Mucosa of stomach (tissue), 1 donor: ENCODE data around the gene CAMK1.

ENCODE experiments used
- H3K27me3 ChIP-seq: one replicate; pipeline ENCODE4 v1.7.0; 2013; ENCODE audit warnings: mild to moderate bottlenecking, low read length; ENCODE audit not compliant: control insufficient read depth, insufficient read depth
- H3K36me3 ChIP-seq: one replicate; pipeline ENCODE4 v1.7.0; 2013; ENCODE audit warnings: low read length; ENCODE audit not compliant: control insufficient read depth, insufficient read depth
- H3K4me1 ChIP-seq: one replicate; pipeline ENCODE4 v1.7.0; 2013; ENCODE audit warnings: mild to moderate bottlenecking, low read length; ENCODE audit not compliant: control insufficient read depth, insufficient read depth
- H3K4me3 ChIP-seq: one replicate; pipeline ENCODE4 v1.7.0; 2013; ENCODE audit warnings: low read length
- H3K9ac ChIP-seq: one replicate; pipeline ENCODE4 v1.7.0; 2013; ENCODE audit warnings: mild to moderate bottlenecking, low read length, moderate library complexity
- H3K9me3 ChIP-seq: one replicate; pipeline ENCODE4 v1.7.0; 2013; ENCODE audit warnings: mild to moderate bottlenecking, low read length, moderate library complexity; ENCODE audit not compliant: control insufficient read depth
- donor health status: Pancreatic carcinoma.

The CAMK1 gene

GRCh38 chr3:9762871-9763270 lies 6.9 kb downstream of the CAMK1 start:
- Histone ChIP-seq H3K9me3 (no peaks in the 10 kb centered on the region), H3K9ac (no peak overlapping the region), H3K4me3 (no peak overlapping the region), H3K36me3 (peaks cover 3% of the 10 kb centered on the region), H3K4me1 (peaks cover 9% of the 10 kb centered on the region), H3K27me3 (no peaks in the 10 kb centered on the region)

DNA sequence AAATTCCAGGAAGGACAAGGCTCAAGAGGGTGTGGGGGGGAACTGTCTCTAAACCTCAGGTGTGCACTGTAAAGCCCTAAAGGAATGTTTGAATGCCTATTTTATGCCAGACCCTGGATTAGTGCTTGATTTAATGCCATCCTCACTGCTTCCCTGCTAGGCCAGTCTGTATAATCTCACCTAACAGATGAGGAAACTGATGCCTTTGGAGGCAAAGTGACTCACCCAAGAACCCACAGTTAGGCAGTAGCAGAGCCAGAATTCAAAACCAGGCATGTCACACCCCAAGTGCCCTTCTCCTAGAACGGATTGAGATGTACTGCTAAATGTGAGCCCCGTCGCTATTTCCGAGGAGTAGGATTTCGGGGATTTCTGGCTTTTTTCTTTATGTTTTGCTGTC lies 7.8 kb downstream of the CAMK1 start:
- no peaks in the 10 kb centered on the region for H3K27me3 ChIP-seq
- no peak overlapping the region for H3K9ac ChIP-seq
- H3K4me1 ChIP-seq, result peaks cover 1% of the 10 kb centered on the region
- no peak overlapping the region for H3K4me3 ChIP-seq
- H3K36me3 ChIP-seq, result peaks cover 3% of the 10 kb centered on the region
- no peaks in the 10 kb centered on the region for H3K9me3 ChIP-seq

GRCh38 chr3:9760779-9761505 lies 8.8 kb downstream of the CAMK1 start:
- peaks cover 3% of the 10 kb centered on the region for H3K36me3 ChIP-seq
- H3K27me3 ChIP-seq, result no peaks in the 10 kb centered on the region
- no peak overlapping the region for H3K4me3 ChIP-seq

GRCh38 chr3:9757427-9757826 lies 12.3 kb downstream of the CAMK1 start:
- no peak overlapping the region for H3K9ac ChIP-seq
- H3K27me3 ChIP-seq, result no peaks in the 10 kb centered on the region
- no peaks in the 10 kb centered on the region for H3K9me3 ChIP-seq
- H3K4me3 ChIP-seq, result no peak overlapping the region
- H3K36me3 ChIP-seq, result peaks cover 3% of the 10 kb centered on the region
- H3K4me1 ChIP-seq, result peaks cover 5% of the 10 kb centered on the region

More at GRCh38 chr3:9760779-9761505, 8.8 kb downstream of the CAMK1 start:
- H3K9ac ChIP-seq, result no peak overlapping the region
- no peaks in the 10 kb centered on the region for H3K4me1 ChIP-seq
- H3K9me3 ChIP-seq, result no peaks in the 10 kb centered on the region

- Histone ChIP-seq H3K27me3 (no peaks in the 10 kb centered on the region), H3K9me3 (no peaks in the 10 kb centered on the region), H3K4me1 (peaks cover 20% of the 10 kb centered on the region), H3K36me3 (peaks cover 7% of the 10 kb centered on the region), H3K4me3 (no peak overlapping the region), H3K9ac (no peak overlapping the region)
Observed at GRCh38 chr3:9754678-9755077, 15.1 kb downstream of the CAMK1 start.

DNA sequence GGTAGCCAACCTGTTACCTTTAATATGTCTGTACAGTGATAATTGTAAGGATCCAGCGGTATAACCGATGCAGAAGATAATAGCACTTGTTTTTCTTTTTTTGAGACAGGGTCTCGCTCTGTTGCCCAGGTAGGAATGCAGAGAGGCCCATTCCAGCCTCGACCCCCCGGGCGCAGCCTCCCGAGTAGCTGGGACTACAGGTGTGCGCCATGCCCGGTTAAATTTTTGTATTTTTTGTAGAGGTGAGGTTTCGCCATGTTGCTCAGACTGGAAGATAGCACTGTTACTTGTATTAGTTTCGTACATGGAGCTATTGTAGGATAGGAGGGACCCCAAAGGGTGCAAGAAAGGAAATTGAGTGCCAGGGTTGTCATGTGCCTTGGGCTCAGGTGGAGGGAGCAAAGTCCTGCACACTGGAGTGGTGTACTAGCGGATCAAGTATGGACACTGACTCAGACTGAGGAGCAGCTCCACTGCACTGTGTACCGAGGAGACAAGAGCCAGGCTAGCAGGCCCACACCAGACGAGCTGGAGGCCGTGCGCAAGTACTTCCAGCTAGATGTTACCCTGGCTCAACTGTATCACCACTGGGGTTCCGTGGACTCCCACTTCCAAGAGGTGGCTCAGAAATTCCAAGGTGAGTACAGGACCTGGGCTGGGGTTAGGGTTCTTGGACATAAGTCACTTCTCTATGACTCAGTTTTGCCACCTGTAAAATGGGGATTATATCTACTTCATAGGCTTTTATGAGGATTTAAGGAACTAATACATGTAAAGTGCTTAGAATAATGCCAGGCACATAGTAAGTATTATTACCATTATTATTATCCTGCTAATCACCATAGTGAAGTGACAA lies 19.0 kb downstream of the CAMK1 start:
- Histone ChIP-seq H3K36me3 (peaks cover 9% of the 10 kb centered on the region), H3K4me3 (peak overlapping the region; percentile 81), H3K27me3 (no peaks in the 10 kb centered on the region), H3K4me1 (peaks cover 26% of the 10 kb centered on the region), H3K9me3 (no peaks in the 10 kb centered on the region), H3K9ac (peak overlapping the region; percentile 75)

- no peaks in the 10 kb centered on the region for H3K27me3 ChIP-seq
- peaks cover 26% of the 10 kb centered on the region for H3K4me1 ChIP-seq
- peak within 1 kb of the TSS; percentile 75 for H3K9ac ChIP-seq
- H3K4me3 ChIP-seq, result peak within 1 kb of the TSS; percentile 81
- no peaks in the 10 kb centered on the region for H3K9me3 ChIP-seq
- peaks cover 18% of the 10 kb centered on the region for H3K36me3 ChIP-seq
Observed at GRCh38 chr3:9749645-9750555, 19.8 kb downstream of the CAMK1 start, which contains the start of gene OGG1. OGG1 (plus strand) TSS chr3:9749952; CDS start chr3:9750287, 335 bp downstream.

DNA sequence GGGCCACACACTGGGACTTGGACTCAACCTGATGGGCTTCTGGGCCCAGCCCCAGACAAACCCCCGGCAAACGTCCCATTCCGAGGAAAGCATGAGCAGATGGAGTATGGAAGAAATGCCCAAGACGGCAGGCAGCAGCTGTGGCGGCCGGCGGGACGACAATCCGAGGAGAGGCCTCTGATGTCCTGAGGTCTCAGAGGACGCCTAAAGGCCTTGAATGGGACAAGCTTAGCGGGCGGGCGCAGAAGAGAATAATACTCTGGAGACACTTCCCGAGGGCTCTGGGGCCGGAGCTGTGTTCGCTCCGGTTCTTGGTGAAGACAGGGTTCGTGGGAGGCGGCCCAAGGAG lies 20.5 kb downstream of the CAMK1 start:
- Histone ChIP-seq H3K36me3 (peaks cover 18% of the 10 kb centered on the region), H3K4me1 (peaks cover 21% of the 10 kb centered on the region), H3K27me3 (no peaks in the 10 kb centered on the region), H3K9me3 (no peaks in the 10 kb centered on the region), H3K9ac (peak overlapping the region; percentile 75), H3K4me3 (peak overlapping the region; percentile 81)

DNA sequence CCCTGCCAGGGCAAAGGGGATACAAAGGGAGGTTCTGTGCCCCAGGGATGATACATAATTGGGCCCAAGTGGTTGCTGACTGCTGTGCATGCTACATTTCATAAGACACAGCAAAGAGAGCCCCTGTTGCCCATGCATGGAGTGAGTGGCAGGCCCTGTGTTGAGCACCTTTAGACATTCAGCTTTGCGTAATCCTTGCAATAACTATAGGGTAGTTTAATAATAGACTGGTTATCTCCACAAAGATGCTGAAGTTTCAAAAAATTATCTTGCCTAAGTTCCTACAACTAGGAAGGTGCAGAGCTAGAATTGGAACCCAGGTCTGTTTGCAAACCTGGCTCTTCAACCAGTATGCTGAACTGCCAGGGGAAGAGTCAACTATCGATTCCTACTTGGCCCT lies 21.7 kb downstream of the CAMK1 start:
- Histone ChIP-seq H3K9ac (no peak overlapping the region), H3K4me3 (no peak overlapping the region), H3K9me3 (no peaks in the 10 kb centered on the region), H3K4me1 (peaks cover 21% of the 10 kb centered on the region), H3K27me3 (no peaks in the 10 kb centered on the region), H3K36me3 (peaks cover 26% of the 10 kb centered on the region)

- H3K4me3 ChIP-seq, result no peak overlapping the region
- no peak overlapping the region for H3K9ac ChIP-seq
- peaks cover 27% of the 10 kb centered on the region for H3K36me3 ChIP-seq
- no peaks in the 10 kb centered on the region for H3K9me3 ChIP-seq
- H3K27me3 ChIP-seq, result no peaks in the 10 kb centered on the region
- peaks cover 21% of the 10 kb centered on the region for H3K4me1 ChIP-seq
Observed at GRCh38 chr3:9747267-9747666, 22.5 kb downstream of the CAMK1 start.

DNA sequence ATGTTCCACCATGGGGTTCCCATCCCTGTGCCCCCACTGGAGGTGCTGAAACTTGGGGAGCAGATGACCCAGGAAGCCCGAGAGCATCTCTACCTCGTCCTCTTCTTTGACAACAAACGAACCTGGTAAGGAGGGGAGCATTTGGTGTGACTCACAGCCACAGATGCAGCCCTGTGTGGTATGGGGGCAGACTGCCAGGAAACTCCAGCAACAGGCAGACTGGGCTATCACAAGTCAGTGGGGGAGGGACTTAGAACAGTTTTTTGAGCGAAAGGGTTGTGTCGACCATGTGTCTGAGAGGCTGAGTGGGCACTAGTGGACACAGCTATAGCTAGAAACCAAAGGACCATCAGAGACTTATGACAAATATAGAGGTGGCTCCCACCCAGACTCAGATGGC lies 23.4 kb downstream of the CAMK1 start:
- Histone ChIP-seq H3K36me3 (peaks cover 30% of the 10 kb centered on the region), H3K9me3 (no peaks in the 10 kb centered on the region), H3K27me3 (no peaks in the 10 kb centered on the region), H3K4me3 (no peak overlapping the region), H3K9ac (no peak overlapping the region), H3K4me1 (peaks cover 17% of the 10 kb centered on the region)
